Measurements from ENCODE around the gene PIGO.
A peak's percentile ranks its signal among the peaks of the same experiment; 100 is the strongest.

Gene PIGO

GRCh38 chr9:35071814-35072460 lies 24.5 kb downstream of the PIGO start:
- peak; percentile 89 for DNase-seq (ENCODE audit: low spot score)

GRCh38 chr9:35070823-35071813 lies 25.3 kb downstream of the PIGO start:
- DNase-seq (ENCODE audit: low spot score), result no peak

- no peak for DNase-seq (ENCODE audit: low spot score)
Observed at GRCh38 chr9:35069020-35069419, 27.4 kb downstream of the PIGO start.

- DNase-seq (ENCODE audit: low spot score), result no peak
Observed at GRCh38 chr9:35067056-35067455, 29.3 kb downstream of the PIGO start.

- no peak for DNase-seq (ENCODE audit: low spot score)
Observed at GRCh38 chr9:35060548-35061207, 35.7 kb downstream of the PIGO start.

GRCh38 chr9:35059438-35059837 lies 37.0 kb downstream of the PIGO start:
- DNase-seq (ENCODE audit: low spot score), result no peak

- no peak for DNase-seq (ENCODE audit: low spot score)
Observed at GRCh38 chr9:35057271-35057620, 39.1 kb downstream of the PIGO start.

- DNase-seq (ENCODE audit: low spot score), result no peak
Observed at GRCh38 chr9:35056571-35057270, 39.7 kb downstream of the PIGO start.

- no peak for DNase-seq (ENCODE audit: low spot score)
Observed at GRCh38 chr9:35054871-35055644, 41.3 kb downstream of the PIGO start.

GRCh38 chr9:35054185-35054835 lies 42.1 kb downstream of the PIGO start:
- DNase-seq (ENCODE audit: low spot score), result no peak

- DNase-seq (ENCODE audit: low spot score), result no peak
Observed at GRCh38 chr9:35051069-35051967, 45.1 kb downstream of the PIGO start.

GRCh38 chr9:35048511-35048910 lies 47.9 kb downstream of the PIGO start:
- DNase-seq (ENCODE audit: low spot score), result no peak

- no peak for DNase-seq (ENCODE audit: low spot score)
Observed at GRCh38 chr9:35044071-35044470, 52.3 kb downstream of the PIGO start.

GRCh38 chr9:35042891-35043545 lies 53.4 kb downstream of the PIGO start:
- no peak for DNase-seq (ENCODE audit: low spot score)

GRCh38 chr9:35042081-35042604 lies 54.2 kb downstream of the PIGO start:
- no peak for DNase-seq (ENCODE audit: low spot score)
